Loucy (cell line): Measurements from ENCODE around the gene EVA1B.

Experiments
- CTCF ChIP-seq: fragments of 200-600 bp; sonication (generic); conservative IDR thresholded peaks from 2 replicates; pipeline ENCODE4 v1.5.1; 2014; ENCODE audit warnings: mild to moderate bottlenecking, antibody characterized with exemption, low read length
- EZH2phosphoT487 ChIP-seq: fragments of 200-600 bp; IDR thresholded peaks from 2 replicates; pipeline ENCODE4 v1.6.1; 2018; ENCODE audit warnings: antibody characterized with exemption, mild to moderate bottlenecking, moderate library complexity, borderline replicate concordance

- TF ChIP-seq CTCF (no peak), EZH2phosphoT487 (no peak)
Measured at GRCh38 chr1:36286802-36287201, 36.6 kb downstream of the EVA1B start.
